DOHH2 (cell line): ENCODE measurements around the gene NCKAP1.

Experiments used
- CTCF ChIP-seq: fragments of 200-600 bp; sonication (generic); IDR thresholded peaks from one replicate; pipeline ENCODE4 v1.5.1; 2014; ENCODE audit warnings: antibody characterized with exemption, mild to moderate bottlenecking, low read depth, low read length; ENCODE audit not compliant: poor library complexity, severe bottlenecking
- EZH2phosphoT487 ChIP-seq: fragments of 200-600 bp; sonication (generic); IDR thresholded peaks from 2 replicates; pipeline ENCODE4 v1.6.1; 2017; ENCODE audit warnings: borderline replicate concordance, mild to moderate bottlenecking, antibody characterized with exemption, low read length, moderate library complexity, mixed read lengths

GRCh38 chr2:182954789-182955188 lies 83.5 kb downstream of the NCKAP1 start:
- TF ChIP-seq CTCF (no peak), EZH2phosphoT487 (no peak)
